ENCODE results near the gene SLC25A11.
"Not testable (repeated sequence)": the region's sequence is repeated elsewhere in the genome, so short reads cannot be mapped to it uniquely, and the experiment has no call there.

SLC25A11 gene

DNA sequence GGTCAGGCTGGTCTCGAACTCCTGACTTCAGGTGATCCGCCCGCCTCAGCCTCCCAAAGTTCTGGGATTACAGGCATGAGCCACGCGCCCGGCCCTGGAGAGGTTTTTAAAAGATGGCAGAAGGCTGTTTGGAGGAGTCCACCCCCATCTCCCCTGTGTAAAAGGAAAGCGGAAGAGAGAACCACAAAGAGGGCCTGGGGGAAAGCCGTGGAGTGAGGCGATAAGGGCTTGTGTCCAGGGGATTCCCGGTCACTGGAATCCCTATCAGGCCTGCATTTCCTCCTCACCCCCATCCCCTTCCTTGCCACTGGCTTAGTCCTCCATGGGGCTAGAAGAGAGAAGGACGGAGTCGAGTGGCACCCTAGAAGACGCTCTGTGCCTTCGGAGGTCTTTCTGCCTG is 7.9 kb downstream of the SLC25A11 start, which contains the start of gene GP1BA:
GP1BA (plus strand) TSS at position 315 of the 400 bp plus-strand sequence. CDS start 328 bp downstream, outside the sequence.
- no peak within 1 kb of the TSS for H3K4me3 ChIP-seq (ENCODE audit: low read depth, low read length)
- TF ChIP-seq, protein P1, sequence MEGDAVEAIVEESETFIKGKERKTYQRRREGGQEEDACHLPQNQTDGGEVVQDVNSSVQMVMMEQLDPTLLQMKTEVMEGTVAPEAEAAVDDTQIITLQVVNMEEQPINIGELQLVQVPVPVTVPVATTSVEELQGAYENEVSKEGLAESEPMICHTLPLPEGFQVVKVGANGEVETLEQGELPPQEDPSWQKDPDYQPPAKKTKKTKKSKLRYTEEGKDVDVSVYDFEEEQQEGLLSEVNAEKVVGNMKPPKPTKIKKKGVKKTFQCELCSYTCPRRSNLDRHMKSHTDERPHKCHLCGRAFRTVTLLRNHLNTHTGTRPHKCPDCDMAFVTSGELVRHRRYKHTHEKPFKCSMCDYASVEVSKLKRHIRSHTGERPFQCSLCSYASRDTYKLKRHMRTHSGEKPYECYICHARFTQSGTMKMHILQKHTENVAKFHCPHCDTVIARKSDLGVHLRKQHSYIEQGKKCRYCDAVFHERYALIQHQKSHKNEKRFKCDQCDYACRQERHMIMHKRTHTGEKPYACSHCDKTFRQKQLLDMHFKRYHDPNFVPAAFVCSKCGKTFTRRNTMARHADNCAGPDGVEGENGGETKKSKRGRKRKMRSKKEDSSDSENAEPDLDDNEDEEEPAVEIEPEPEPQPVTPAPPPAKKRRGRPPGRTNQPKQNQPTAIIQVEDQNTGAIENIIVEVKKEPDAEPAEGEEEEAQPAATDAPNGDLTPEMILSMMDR (IDR thresholded peaks at IDR 0.05; ENCODE audit: borderline replicate concordance, insufficient read depth, low read depth, low read length) = no peak

DNA sequence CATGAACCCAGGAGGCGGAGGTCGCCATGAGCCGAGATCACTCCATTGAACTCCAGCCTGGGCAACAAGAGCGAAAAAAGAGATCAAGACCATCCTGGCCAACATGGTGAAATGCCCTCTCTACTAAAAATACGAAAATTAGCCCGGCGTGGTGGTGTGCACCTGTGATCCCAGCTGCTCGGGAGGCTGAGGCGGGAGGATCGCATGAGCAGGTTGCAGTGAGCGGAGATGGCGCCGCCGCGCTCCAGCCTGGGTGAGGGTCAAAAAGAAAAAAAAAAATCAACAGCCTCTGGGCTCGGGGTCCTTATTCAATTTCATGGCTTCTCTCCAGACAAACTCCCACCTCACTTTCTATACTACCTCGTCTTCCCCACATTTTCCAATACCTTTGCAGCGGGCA is 11.0 kb downstream of the SLC25A11 start:
- H3K4me3 ChIP-seq (ENCODE audit: low read depth, low read length) = no peak overlapping the region

DNA sequence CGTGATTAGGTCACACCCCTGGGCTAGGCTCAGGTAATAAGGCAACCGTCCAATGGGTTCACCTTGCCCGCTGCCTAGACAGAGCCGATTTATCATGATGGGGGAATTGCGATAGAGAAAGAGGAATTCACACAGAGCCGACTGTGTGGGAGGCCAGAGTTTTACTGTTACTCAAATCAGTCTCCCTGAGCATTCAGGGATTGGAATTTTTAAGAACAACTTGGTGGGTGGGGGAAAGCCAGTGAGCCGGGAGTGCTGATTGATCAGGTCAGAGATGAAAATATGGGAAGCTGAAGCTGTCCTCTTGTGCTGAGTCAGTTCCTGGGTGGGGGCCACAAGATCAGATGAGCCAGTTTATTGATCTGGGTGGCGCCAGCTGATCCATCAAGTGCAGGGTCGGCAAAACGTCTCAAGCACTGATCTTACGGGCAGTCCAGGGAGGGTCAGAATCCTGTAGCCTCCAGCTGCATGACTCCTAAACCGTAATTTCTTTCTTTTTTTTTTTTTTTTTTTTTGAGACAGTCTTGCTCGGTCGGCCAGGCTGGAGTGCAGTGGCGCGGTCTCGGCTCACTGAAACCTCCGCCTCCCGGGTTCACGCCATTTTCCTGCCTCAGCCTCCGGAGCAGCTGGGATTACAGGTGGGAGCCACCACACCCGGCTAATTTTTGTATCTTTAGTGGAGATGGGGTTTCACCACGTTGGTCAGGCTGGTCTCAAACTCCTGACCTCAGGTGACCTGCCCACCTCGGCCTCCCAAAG is 13.1 kb downstream of the SLC25A11 start:
- not testable (repeated sequence) for H3K4me3 ChIP-seq (ENCODE audit: low read depth, low read length)

More for the DNA sequence above, 11.0 kb downstream of the SLC25A11 start:
- TF ChIP-seq, protein P1 (IDR thresholded peaks at IDR 0.05; ENCODE audit: borderline replicate concordance, insufficient read depth, low read depth, low read length) = no peak

DNA sequence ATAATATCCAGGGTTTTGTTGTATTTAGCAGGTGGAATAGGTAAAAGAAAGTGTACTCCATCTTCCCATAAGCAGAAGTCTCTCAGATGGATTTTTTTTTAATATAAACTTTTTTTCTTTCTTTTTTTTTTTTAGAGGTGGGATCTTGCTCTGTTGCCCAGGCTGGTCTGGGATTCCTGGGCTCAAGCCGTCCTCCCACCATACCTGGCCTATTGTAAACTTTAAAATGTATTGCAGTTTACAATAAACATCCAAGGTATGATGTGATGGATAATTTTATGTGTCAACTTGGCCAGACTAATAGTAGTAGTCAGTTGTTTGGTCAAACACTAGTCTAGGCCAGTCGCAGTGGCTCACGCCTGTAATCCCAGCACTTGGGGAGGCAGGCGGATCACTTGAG is 18.5 kb downstream of the SLC25A11 start:
- TF ChIP-seq, protein P1 (IDR thresholded peaks at IDR 0.05; ENCODE audit: borderline replicate concordance, insufficient read depth, low read depth, low read length) = no peak
- H3K4me3 ChIP-seq (ENCODE audit: low read depth, low read length) = no peak overlapping the region

DNA sequence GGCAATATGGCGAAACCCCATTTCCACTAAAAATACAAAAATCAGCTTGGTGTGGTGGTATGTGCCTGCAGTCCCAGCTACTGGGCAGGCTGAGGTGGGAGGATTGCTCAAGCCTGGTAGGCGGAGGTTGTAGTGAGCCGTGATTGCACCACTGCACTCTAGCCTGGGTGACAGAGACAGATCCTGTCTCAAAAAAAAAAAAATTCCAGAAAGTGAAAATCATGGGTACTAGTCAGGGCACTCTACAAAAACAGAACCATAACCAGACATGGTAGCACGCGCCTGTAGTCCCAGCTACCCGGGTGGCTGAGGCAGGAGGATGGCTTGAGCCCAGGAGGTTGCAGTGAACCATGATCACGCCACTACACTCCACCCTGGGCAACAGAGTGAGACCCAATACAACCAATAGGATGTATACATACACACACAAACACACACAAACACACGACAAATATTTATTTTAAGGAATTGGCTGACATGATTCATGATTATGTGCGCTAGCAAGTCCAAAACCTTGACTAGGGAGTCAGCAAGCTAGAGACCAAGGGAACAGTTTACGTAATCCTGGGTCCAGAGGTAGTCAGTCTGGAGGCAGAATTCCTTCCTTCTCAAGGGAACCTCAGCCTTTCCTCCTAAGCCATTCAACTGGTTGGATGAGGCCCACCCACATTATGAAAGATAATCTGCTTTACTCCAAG is 19.3 kb downstream of the SLC25A11 start:
- H3K4me3 ChIP-seq (ENCODE audit: low read depth, low read length) = no peak overlapping the region
- TF ChIP-seq, protein P1 (IDR thresholded peaks at IDR 0.05; ENCODE audit: borderline replicate concordance, insufficient read depth, low read depth, low read length) = no peak

DNA sequence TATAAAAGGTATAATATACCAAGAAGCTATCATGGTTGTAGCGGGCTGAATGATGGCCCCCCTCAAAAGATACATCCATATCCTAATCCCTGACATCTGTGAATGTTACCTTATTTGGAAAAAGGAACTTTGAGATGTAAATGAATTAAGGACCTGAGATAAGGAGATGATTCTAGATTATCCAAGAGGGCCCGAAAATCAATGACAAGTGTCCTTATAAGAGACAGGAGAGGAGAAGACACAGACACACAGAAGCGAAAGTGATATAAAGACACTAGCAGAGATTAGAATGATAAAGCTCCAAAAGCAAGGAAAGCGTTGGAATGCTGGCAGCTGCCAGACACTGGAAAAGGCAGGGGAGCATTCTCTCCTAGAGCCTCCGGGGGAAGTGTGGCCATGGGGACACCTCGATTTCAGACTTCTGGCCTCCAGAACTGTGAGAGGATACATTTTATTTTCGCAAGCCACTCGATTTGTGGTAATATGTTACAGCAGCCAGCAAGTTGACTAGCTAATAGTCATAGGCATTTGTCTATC is 20.3 kb downstream of the SLC25A11 start:
- TF ChIP-seq, protein P1 (IDR thresholded peaks at IDR 0.05; ENCODE audit: borderline replicate concordance, insufficient read depth, low read depth, low read length) = no peak
- H3K4me3 ChIP-seq (ENCODE audit: low read depth, low read length) = no peak overlapping the region

DNA sequence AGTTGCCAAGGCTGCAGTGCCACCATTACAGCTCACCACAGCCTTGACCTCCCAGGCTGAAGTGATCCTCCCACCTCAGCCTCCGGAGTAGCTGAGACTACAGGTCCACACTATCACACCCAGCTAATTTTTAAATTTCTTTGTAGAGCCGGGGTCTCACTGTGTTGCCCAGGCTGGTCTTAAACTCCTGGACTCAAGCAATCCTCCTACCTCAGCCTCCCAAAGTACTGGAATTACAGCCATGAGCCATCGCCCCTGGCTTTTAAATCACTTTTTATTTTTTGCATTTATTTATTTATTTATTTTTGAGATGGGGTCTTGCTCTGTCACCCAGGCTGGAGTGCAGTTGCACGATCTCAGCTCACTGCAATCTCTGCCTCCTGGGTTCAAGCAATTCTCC is 25.3 kb downstream of the SLC25A11 start:
- H3K4me3 ChIP-seq (ENCODE audit: low read depth, low read length) = not testable (repeated sequence)

DNA sequence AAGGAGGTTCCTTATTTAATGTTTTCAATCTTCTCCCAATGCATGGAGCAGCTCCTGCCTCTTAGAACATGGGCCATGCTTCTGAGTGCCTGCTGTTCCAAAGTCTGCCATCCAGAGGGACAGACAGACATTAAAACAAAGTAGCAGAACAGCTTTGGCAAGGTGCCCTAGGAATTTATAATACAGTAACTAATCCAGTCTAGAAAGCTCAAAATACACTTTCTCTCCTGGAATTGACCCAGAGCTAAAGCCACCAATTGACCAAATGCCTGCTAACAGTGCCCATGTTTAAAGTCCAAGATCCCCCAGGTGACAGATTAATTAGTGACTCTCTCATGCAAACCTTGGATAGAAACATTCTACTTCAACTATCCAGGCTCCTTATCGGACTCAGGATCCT is 25.9 kb downstream of the SLC25A11 start:
- TF ChIP-seq, protein P1 (IDR thresholded peaks at IDR 0.05; ENCODE audit: borderline replicate concordance, insufficient read depth, low read depth, low read length) = no peak
- H3K4me3 ChIP-seq (ENCODE audit: low read depth, low read length) = no peak overlapping the region

All from GM12875 (cell line).